ENCODE data around the gene ASAP2.

GRCh38 chr2:9292426-9292825 is 85.8 kb downstream of the ASAP2 start:
- TF ChIP-seq POLR2AphosphoS5 (IDR thresholded peaks at IDR 0.05; ENCODE audit: low read depth, low read length) (no peak), POLR2A (IDR thresholded peaks at IDR 0.05; ENCODE audit: low read depth, low read length) (no peak), TAF1 (IDR thresholded peaks at IDR 0.05; ENCODE audit: low read depth, low read length) (no peak), SPI1 (IDR thresholded peaks at IDR 0.05; ENCODE audit: low read depth, low read length) (no peak), PAX5 (IDR thresholded peaks at IDR 0.05; ENCODE audit: insufficient read depth, low read length, severe bottlenecking) (no peak)
